PFSK-1 (cell line): Measurements from ENCODE around the gene PROX2.

Source experiments
- FOXP2 ChIP-seq: optimal IDR thresholded peaks from 2 replicates; pipeline ENCODE3; 2011; ENCODE audit warnings: borderline replicate concordance, control low read depth, inconsistent platforms; ENCODE audit not compliant: insufficient read depth; ENCODE audit errors: extremely low read length, extremely low read depth
- POLR2AphosphoS5 ChIP-seq: IDR thresholded peaks from 2 replicates; pipeline ENCODE4 v1.6.1; 2012; ENCODE audit warnings: low read depth, mild to moderate bottlenecking, control low read depth, low read length, moderate library complexity
- REST ChIP-seq, 2 experiments: IDR thresholded peaks; 2 replicates each; pipeline versions ENCODE4 v1.6.1 to v1.8.0; 2011 to 2012; ENCODE audit warnings: low read depth in 2 of 2, low read length in 2 of 2, control low read depth in 1 of 2, inconsistent platforms in 1 of 2, mild to moderate bottlenecking in 1 of 2, moderate library complexity in 1 of 2; ENCODE audit not compliant: insufficient read depth in 1 of 2
- SIN3A ChIP-seq: IDR thresholded peaks from 2 replicates; pipeline ENCODE4 v1.6.1; 2012; ENCODE audit warnings: mild to moderate bottlenecking, low read length, moderate library complexity, borderline replicate concordance; ENCODE audit not compliant: insufficient read depth
- TAF1 ChIP-seq: IDR thresholded peaks from 2 replicates; pipeline ENCODE4 v1.6.1; 2012; ENCODE audit warnings: low read length, control low read depth, borderline replicate concordance; ENCODE audit not compliant: insufficient read depth

DNA sequence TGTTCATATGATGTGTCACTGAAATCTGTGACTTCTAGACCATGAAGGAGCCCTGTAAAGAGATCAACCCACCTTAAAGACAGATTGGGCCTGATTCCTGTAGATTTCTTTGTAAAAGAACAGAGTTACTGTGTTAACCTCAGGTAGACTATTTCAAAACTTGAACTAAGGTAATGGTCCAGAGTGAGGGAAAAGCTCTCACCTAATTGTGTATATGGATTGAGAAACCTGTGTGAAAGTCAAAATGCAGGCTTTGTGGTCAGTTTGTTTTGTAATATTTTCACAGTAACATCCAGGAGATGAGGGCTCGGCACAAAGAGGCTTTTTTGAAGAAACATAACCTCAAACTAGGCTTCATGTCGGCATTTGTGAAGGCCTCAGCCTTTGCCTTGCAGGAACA is 22.1 kb upstream of the PROX2 start:
- TF ChIP-seq TAF1 (no peak), SIN3A (no peak), REST (IDR thresholded peaks at IDR 0.05; ENCODE audit: insufficient read depth in 1 of 2, low read depth in 2 of 2, low read length in 2 of 2) (no peak), POLR2AphosphoS5 (no peak), FOXP2 (no peak)
